NCI-H82 (cell line): Measurements from ENCODE around the gene CTBP2.

Source experiments
- DNase-seq: peaks from one replicate; lab custom pipeline; 2025; lab: John Stamatoyannopoulos, UW

Gene CTBP2

GRCh38 chr10:125024497-125025234 lies 135.7 kb downstream of the CTBP2 start:
- DNase-seq = peak; percentile 78

GRCh38 chr10:125023862-125024496 lies 136.4 kb downstream of the CTBP2 start:
- DNase-seq = peak; percentile 78

GRCh38 chr10:125023255-125023654 lies 137.1 kb downstream of the CTBP2 start:
- DNase-seq = peak; percentile 81

- DNase-seq = no peak
Observed at GRCh38 chr10:125022671-125023070, 137.7 kb downstream of the CTBP2 start.

- DNase-seq = no peak
Observed at GRCh38 chr10:125021686-125022344, 138.5 kb downstream of the CTBP2 start.

DNA sequence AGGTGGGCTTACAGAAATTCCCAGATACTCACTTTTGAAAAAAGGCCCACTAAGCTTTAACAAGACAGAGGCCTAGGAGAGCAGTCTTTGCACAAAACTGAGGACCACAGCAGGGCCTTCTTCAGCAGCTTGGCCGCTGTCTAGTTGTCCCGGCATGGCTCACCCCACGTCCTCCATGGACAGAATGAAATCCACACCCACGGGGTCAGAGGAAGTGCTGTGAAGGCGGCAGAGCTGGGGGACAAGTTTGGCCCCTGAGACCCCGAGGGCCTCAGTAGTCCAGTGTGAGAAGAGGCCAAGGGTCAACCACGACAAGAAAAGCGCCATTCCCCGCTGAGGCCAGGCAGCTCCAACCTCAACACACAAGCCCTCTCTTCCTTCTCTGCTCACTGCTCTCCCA lies 139.5 kb downstream of the CTBP2 start:
- no peak for DNase-seq

- DNase-seq = no peak
Observed at GRCh38 chr10:125020386-125020785, 140.0 kb downstream of the CTBP2 start.

DNA sequence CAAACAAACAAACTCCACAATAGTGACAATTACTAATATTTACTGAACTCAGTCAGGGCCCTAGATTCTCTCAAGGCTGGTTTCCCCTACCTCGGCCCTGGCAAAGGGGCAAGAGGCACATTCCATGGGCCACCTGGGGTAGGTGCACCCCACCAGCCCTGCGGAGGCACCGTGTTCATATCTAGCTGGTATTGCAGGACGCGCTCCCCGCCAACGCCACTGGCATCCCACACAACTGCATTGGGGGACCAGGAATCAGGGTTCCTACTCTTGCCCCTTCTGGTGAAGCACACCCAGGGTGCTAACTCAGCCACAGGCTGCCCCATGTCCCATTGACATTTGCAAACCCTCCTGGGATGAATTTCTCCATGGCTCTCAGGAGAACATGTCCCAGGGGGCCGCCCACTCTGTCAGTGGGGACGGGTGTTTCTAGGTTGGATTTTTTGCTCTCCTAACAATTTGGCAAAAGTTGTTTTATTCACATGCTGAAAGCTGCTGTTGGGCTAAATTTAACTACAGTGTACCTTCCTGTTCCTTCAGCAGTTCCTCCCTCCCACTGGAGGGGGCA lies 141.7 kb downstream of the CTBP2 start:
- DNase-seq = no peak

DNA sequence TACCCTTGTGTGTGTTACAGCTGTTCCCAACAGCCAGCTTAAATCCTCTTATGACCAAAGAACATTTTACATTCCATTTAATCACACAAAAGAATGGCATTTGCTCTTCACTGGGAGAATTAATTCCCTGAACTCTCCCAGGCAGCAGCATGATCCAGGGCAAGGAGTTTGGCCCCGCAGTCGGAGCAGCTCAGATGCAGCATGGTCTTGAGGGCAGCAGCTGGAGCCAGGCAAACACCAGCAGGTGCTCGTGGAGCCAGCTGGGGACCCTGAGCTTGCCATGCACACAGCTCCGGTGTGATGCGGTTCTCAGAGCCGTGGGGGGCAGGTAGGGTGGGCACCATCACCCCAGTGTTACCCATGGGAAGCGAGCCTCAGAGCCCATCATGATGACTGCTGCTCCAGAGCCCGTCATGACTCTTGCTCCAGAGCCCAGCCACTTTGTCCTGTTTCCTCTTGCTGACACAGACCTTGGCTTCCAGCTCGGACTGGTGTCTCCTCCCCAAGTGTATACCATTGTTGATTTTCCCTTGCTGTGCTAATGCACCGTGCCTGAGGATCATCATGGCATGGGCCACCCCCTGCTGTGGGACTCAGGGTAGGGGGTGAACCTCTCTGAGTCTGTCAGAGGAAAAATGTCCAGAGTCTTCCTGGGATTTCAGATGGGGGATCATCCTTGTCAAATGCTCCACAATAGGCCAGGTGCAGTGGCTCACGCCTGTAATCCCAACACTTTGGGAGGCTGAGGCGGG lies 142.6 kb downstream of the CTBP2 start:
- peak; percentile 59 for DNase-seq

GRCh38 chr10:125016611-125017202 lies 143.7 kb downstream of the CTBP2 start:
- peak; percentile 24 for DNase-seq

- DNase-seq = no peak
Observed at GRCh38 chr10:125016123-125016522, 144.2 kb downstream of the CTBP2 start.

- no peak for DNase-seq
Observed at GRCh38 chr10:125015356-125015944, 144.9 kb downstream of the CTBP2 start.

GRCh38 chr10:125014836-125015355 lies 145.5 kb downstream of the CTBP2 start:
- no peak for DNase-seq

- no peak for DNase-seq
Observed at GRCh38 chr10:125014086-125014830, 146.1 kb downstream of the CTBP2 start.

DNA sequence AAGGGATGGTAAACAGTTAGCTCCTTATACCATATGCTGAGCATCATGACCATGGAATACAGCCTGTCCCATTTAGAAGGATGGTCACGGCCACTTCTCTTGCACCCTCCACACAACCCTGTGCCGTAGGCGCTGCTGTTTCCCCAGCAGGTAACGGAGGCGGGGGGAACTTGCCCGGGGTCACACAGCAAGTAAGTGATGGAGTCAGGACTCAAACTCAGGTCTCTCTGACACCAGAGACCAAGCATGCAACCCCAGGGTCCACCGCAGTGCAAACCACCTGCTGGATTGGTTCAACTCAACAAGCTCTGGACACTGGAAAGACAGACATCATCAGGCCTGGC lies 146.9 kb downstream of the CTBP2 start:
- no peak for DNase-seq

GRCh38 chr10:125012851-125013528 lies 147.4 kb downstream of the CTBP2 start:
- DNase-seq = no peak

DNA sequence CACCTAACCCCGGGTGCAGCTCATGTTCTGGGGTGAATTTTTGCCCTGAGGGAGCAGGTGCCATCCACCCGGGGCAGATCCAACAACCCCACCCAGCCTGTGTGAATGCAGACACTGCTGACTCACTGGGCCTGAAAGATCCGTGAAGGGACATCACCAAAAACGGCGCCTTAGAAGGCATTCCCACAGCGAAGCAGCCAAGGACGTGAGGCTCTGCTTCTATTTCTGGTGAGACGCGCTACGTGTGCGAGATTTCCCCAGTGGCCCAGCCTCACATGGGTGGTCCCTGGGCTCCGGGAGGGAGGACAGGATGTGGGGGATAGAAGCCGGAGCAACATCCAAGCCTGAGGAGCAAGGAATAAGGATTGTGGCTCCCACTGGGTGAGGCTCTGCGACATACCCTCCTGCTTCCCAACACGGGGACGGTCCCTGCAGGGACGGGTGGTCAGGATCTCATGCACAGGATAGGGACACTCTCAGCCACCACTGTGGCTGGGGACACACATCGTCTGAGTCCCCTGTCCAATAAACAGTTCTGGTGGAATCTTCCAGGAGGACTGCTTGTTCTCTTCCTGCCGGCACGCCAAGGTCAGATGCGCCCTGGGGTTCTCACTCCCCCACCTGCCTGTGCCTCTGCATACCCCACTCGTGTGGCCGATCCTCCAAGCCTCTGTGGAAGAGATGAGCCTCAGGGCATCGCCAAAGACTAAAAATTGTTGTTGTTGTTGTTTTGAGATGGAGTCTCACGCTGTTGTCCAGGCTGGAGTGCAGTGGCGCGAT lies 148.2 kb downstream of the CTBP2 start:
- no peak for DNase-seq

- DNase-seq = no peak
Observed at GRCh38 chr10:125011171-125011925, 149.0 kb downstream of the CTBP2 start.
